Ascending aorta (tissue), 2 donors: Measurements from ENCODE around the gene ABCA7. TPM values are rescaled to one million over a fixed set of nuclear protein-coding genes. Genes with fewer than 3 reads are reported as not detected.
A peak's percentile ranks its signal among the peaks of the same experiment; 100 is the strongest.

Experiments
- DNase-seq, 2 donors: peaks; one replicate each; pipeline ENCODE4 v3.0.0-alpha.2; 2019; ENCODE audit warnings: low spot score in 2 of 2
- H3K27ac ChIP-seq, 2 donors: fragments of 200-600 bp; sonication (generic); one replicate each; pipeline ENCODE4 v1.5.1; 2016 to 2017; ENCODE audit warnings: mild to moderate bottlenecking in 1 of 2
- H3K27me3 ChIP-seq: fragments of 200-600 bp; sonication (generic); one replicate; pipeline ENCODE4 v1.5.1; 2017
- H3K36me3 ChIP-seq, 2 donors: fragments of 200-600 bp; sonication (generic); one replicate each; pipeline ENCODE4 v1.5.1; 2016
- H3K4me1 ChIP-seq, 2 donors: fragments of 200-600 bp; sonication (generic); one replicate each; pipeline ENCODE4 v1.5.1; 2016 to 2017; ENCODE audit warnings: mild to moderate bottlenecking in 1 of 2
- H3K4me3 ChIP-seq, 2 donors: fragments of 200-600 bp; sonication (generic); one replicate each; pipeline ENCODE4 v1.5.1; 2016 to 2017; ENCODE audit warnings: mild to moderate bottlenecking in 1 of 2
- H3K9me3 ChIP-seq, 2 donors: fragments of 200-600 bp; sonication (generic); one replicate each; pipeline ENCODE4 v1.5.1; 2016
- CTCF ChIP-seq, 3 experiments: fragments of 200-600 bp in 2 of 3; fragments of 450-650 bp in 1 of 3; sonication (generic) in 2 of 3; IDR thresholded peaks; one replicate each; pipeline ENCODE4 v1.5.1; 2016 to 2019; ENCODE audit warnings: antibody characterized with exemption in 3 of 3, mild to moderate bottlenecking in 1 of 3, moderate library complexity in 1 of 3
- intact Hi-C: fragments of 100-400 bp; cut with DNase I; formaldehyde crosslinking; loops from one replicate; pipeline ENCODE4 v1.15.1; 2023
- total RNA-seq: library from RNA; depleted of rRNA; stranded (reverse); fragments of >200 nt; gene quantifications from one replicate; pipeline ENCODE4 v1.1.0, GENCODE V29; 2016

ABCA7 gene
- total RNA-seq, 1 donor from 2014 or later: 96.6 TPM

DNA sequence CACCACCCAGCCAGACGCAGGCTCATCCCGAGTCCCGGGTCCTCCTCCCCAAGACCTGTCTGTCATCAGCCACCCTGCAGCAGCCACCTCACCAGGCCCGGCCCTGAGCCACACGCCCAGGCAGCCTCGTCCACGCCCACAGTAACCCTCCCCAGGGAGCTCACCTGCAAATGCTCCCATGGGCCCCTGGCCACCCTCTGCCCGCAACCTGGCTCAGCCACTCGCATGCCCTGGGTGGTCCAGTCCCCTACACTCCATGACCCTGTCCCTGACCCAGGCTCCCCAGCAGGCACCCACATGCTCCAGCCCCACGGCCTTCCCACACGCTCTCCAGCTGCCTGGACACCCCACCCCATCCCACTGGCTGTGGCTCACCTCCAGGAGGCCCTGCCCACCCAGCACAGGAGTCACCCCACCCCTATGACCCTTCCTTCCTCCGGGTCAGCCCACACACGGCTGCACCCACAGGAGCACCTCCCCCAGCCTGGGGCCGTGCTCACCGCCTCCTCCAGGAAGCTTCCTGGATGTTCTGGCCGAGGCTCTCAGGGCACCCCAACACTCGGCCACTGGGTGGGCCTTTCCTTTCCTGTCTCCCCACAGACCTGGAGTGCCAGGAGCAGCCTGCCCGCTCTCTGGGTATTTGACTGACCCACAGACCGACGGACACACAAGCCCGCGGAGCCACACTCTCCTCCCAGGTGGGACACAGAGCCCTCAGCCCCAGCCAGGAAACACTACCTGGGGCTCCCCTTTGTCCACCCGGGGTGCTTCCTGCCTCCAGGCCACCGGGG is 22.6 kb upstream of the ABCA7 start:
- TF ChIP-seq CTCF (IDR thresholded peaks at IDR 0.05): no peak
- H3K27me3 ChIP-seq: no peaks in the 10 kb centered on the region
- peaks cover 26 to 27% of the 10 kb centered on the region in 2 donors for H3K36me3 ChIP-seq
- H3K9me3 ChIP-seq: no peaks in the 10 kb centered on the region
- DNase-seq: no peak
- H3K4me1 ChIP-seq: peaks cover 35 to 45% of the 10 kb centered on the region in 2 donors
- no peak overlapping the region for H3K27ac ChIP-seq
- intact Hi-C loops: no loop called here
- H3K4me3 ChIP-seq: peak overlapping the region in 1 of 2 donors; percentile 7

DNA sequence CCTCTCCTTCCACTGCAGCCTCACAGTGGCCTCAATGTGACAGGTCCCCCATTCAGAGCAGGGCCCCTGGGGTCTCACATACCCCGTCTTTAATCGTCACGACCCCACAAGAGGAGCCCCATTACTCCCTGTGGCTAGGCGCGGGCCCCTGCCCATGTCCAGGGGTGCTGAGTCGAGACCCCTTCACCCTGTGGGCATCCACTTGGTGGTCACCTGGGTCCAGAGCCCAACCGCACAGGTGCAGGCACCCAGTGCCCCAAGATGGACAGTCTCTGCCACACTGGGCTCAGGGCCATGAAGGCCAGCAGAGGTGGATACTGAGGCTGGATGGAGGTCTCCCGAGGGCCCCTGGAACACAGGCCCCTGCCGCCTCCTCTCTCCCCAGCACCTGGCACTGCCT is 22.0 kb upstream of the ABCA7 start:
- H3K4me1 ChIP-seq: peaks cover 35 to 49% of the 10 kb centered on the region in 2 donors
- no peaks in the 10 kb centered on the region for H3K9me3 ChIP-seq

GRCh38 chr19:1018393-1018792 is 21.5 kb upstream of the ABCA7 start:
- DNase-seq: no peak
- Histone ChIP-seq H3K9me3 (no peaks in the 10 kb centered on the region), H3K36me3 (peaks cover 15 to 16% of the 10 kb centered on the region in 2 donors), H3K4me1 (peaks cover 39 to 54% of the 10 kb centered on the region in 2 donors), H3K27me3 (no peaks in the 10 kb centered on the region), H3K27ac (no peak overlapping the region), H3K4me3 (peak overlapping the region in 1 of 2 donors; percentile 93)
- intact Hi-C loops: no loop called here
- no peak for TF ChIP-seq CTCF (IDR thresholded peaks at IDR 0.05)

More for the DNA sequence above, 22.0 kb upstream of the ABCA7 start:
- Histone ChIP-seq H3K27me3 (no peaks in the 10 kb centered on the region), H3K27ac (no peak overlapping the region), H3K36me3 (peaks cover 20 to 21% of the 10 kb centered on the region in 2 donors), H3K4me3 (peak overlapping the region in 1 of 2 donors; percentile 7)
- intact Hi-C loops: no loop called here
- no peak for DNase-seq
- TF ChIP-seq CTCF (IDR thresholded peaks at IDR 0.05): no peak

DNA sequence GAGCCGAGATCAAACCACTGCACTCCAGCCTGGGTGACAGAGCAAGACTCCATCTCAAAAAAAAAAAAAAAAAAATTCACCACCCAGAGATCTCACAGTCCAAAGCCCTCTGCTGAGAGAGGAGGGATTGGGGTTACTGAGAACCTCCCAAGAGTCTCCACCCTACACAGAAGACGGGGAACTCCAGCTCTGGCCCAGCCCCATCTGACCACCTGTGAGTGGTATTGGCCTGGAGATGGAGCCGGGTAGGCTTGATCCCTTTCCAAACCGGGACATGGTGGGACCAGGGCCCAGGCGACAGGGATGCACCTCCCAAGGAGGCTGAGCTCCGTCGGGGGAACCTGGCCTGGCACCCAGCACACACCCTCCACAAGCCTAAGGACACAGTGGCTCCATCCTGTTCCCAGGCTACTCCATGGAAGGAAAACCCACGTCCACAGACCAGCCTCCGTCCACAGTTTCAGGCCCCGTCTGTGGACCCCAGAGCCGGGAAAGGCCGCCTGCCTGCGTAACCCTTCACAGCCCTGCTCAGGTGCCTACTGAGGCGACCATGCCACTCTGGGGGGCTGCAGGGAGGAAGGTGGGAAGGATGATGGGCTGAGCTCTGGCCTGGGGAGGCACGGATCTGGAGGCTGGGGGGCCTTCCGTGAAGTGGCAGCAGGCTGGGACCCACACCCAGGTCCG is 20.8 kb upstream of the ABCA7 start:
- H3K9me3 ChIP-seq: no peaks in the 10 kb centered on the region
- H3K27ac ChIP-seq: no peak overlapping the region
- TF ChIP-seq CTCF (IDR thresholded peaks at IDR 0.05): no peak
- peak overlapping the region; percentile 93 to 94 for H3K4me3 ChIP-seq
- intact Hi-C loops: no loop called here
- H3K27me3 ChIP-seq: no peaks in the 10 kb centered on the region
- peaks cover 8 to 9% of the 10 kb centered on the region in 2 donors for H3K36me3 ChIP-seq
- peaks cover 39 to 55% of the 10 kb centered on the region in 2 donors for H3K4me1 ChIP-seq
- no peak for DNase-seq

DNA sequence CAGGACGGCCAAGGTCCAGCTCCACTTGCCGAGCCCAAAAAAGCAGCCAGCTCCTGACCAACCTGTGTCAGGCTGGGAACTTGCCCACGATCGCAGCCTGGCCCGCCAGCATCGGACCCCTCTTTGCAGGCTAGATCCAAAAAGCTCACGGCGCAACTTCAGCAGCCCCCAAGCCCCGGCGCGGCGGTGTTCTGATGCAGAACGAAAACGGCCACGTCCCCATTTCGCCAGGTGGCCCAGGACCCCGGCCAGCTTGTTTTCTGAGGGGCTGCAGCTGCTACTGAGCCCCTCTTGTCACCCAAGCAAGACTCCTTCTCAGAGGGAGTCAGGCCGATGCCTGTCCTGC is 20.3 kb upstream of the ABCA7 start:
- Histone ChIP-seq H3K27ac (no peak overlapping the region), H3K36me3 (peaks cover 4% of the 10 kb centered on the region in 2 donors), H3K4me3 (peak overlapping the region; percentile 93 to 94), H3K4me1 (peaks cover 39 to 55% of the 10 kb centered on the region in 2 donors), H3K9me3 (no peaks in the 10 kb centered on the region), H3K27me3 (no peaks in the 10 kb centered on the region)
- no peak for DNase-seq
- intact Hi-C loops: no loop called here
- TF ChIP-seq CTCF (IDR thresholded peaks at IDR 0.05): no peak
